Measurements from ENCODE around the gene TMEM167A. TPM values are rescaled to one million over a fixed set of nuclear protein-coding genes. Genes with fewer than 3 reads are reported as not detected.

Gene TMEM167A
- total and polyA plus RNA-seq, 2 of the 8 experiments (the other 6 are each of a cell fraction or from before 2014, with no cell fraction given) = 50.6 to 178 TPM

GRCh38 chr5:83082750-83083149 is 5.6 kb upstream of the TMEM167A start (continued):
- no peak for TF ChIP-seq CHD7 (IDR thresholded peaks at IDR 0.05; ENCODE audit: insufficient replicate concordance, low read length)
- TF ChIP-seq EZH2 (IDR thresholded peaks at IDR 0.05; ENCODE audit: low read depth, low read length, severe bottlenecking) = no peak
- no peak for TF ChIP-seq SIN3A (conservative IDR thresholded peaks at IDR 0.05 in 1 of 2, IDR thresholded peaks at IDR 0.05 in 1 of 2; ENCODE audit: low read depth in 1 of 2, low read length in 2 of 2)

Data from H1 (cell line).